Measurements from ENCODE around the gene XXYLT1. TPM values are rescaled to one million over a fixed set of nuclear protein-coding genes. Genes with fewer than 3 reads are reported as not detected.

Gene XXYLT1
- total and polyA plus RNA-seq, 2 of the 8 experiments (the other 6 are each of a cell fraction or from before 2014, with no cell fraction given): 18.9 to 23.8 TPM

GRCh38 chr3:195082811-195083210, 188.1 kb downstream of the XXYLT1 start:
- no peak overlapping the region for H3K9ac ChIP-seq (replicated peaks in 1 of 4; ENCODE audit: extremely low read depth in 1 of 4, low read depth in 3 of 4, low read length in 3 of 4)
- H3K18ac ChIP-seq (ENCODE audit: extremely low read depth, low read length): no peak overlapping the region
- H2BK15ac ChIP-seq (ENCODE audit: low read length): no peak overlapping the region
- H2BK12ac ChIP-seq (ENCODE audit: low read depth, low read length): no peak overlapping the region
- no peak overlapping the region for H3K4ac ChIP-seq (replicated peaks; ENCODE audit: insufficient read length, low read depth, low read length)
- no peaks in the 10 kb centered on the region for H3K36me3 ChIP-seq (ENCODE audit: control insufficient read depth in 2 of 4, insufficient read depth in 4 of 4, low read length in 3 of 4)
- DNase-seq (ENCODE audit: low read depth in 1 of 2, low spot score in 2 of 2) (no peak), FAIRE-seq (no peak)
- no peak overlapping the region for H4K91ac ChIP-seq (replicated peaks; ENCODE audit: insufficient read length, low read length)
- no peak overlapping the region for H3K14ac ChIP-seq (ENCODE audit: insufficient read length)
- no peaks in the 10 kb centered on the region for H3K23me2 ChIP-seq (ENCODE audit: low read depth, low read length)
- H2AK5ac ChIP-seq (ENCODE audit: low read depth, low read length): no peak overlapping the region
- no peaks in the 10 kb centered on the region; a peak in 1 of 7 replicates for H3K27me3 ChIP-seq (replicated peaks in 1 of 4; ENCODE audit: control insufficient read depth in 3 of 4, extremely low read depth in 1 of 4, insufficient read depth in 3 of 4, low read length in 3 of 4)
- H2BK120ac ChIP-seq (replicated peaks; ENCODE audit: low read depth, low read length): no peak overlapping the region
- peaks cover 4% of the 10 kb centered on the region for H3K79me1 ChIP-seq (ENCODE audit: low read depth, low read length)
- no peak overlapping the region for H3K56ac ChIP-seq (replicated peaks; ENCODE audit: insufficient read length, low read depth, low read length)
- no peak overlapping the region for H3K4me2 ChIP-seq (ENCODE audit: insufficient read depth in 1 of 2, low read depth in 2 of 2, low read length in 2 of 2)
- no peak overlapping the region for H4K8ac ChIP-seq (ENCODE audit: extremely low read depth, insufficient read depth, low read length)
- POLR2A ChIA-PET (ENCODE audit: partially characterized antibody): no interaction called here
- peaks cover 0 to 31% (median 19%) of the 10 kb centered on the region in 4 experiments; a peak in 6 of 7 replicates for H3K4me1 ChIP-seq (replicated peaks in 1 of 4; ENCODE audit: control insufficient read depth in 3 of 4, insufficient read depth in 4 of 4, low read length in 3 of 4)
- H3K23ac ChIP-seq (ENCODE audit: insufficient read length): no peak overlapping the region
- peaks cover 0 to 2% of the 10 kb centered on the region in 2 experiments; a peak in 1 of 4 replicates for H3K79me2 ChIP-seq (ENCODE audit: control insufficient read depth in 1 of 2, insufficient read depth in 2 of 2, low read length in 2 of 2)
- no peak overlapping the region for H2AFZ ChIP-seq (ENCODE audit: low read length)
- CTCF ChIA-PET (ENCODE audit: partially characterized antibody): interaction anchor here (1.1 kb wide), 1 partner anchor 32 kb away, joined by 3 read pairs; no protein-coding TSS in a partner anchor
- no peaks in the 10 kb centered on the region for H3K9me3 ChIP-seq (ENCODE audit: insufficient read depth in 2 of 2, low read depth in 1 of 2, low read length in 1 of 2)
- H3K4me3 ChIP-seq (ENCODE audit: extremely low read depth in 1 of 4, insufficient read depth in 2 of 4, low read depth in 3 of 4, low read length in 4 of 4): no peak overlapping the region
- no peak overlapping the region for H4K5ac ChIP-seq (ENCODE audit: insufficient read length, low read depth, low read length)
- H2BK20ac ChIP-seq (ENCODE audit: low read length): no peak overlapping the region
- WGBS, 2 experiments (ENCODE audit: extremely low coverage in 1 of 2, insufficient coverage in 1 of 2, insufficient read length in 1 of 2, insufficient replicate concordance in 2 of 2, low coverage in 1 of 2, low lambda C conversion rate in 2 of 2, missing lambda C conversion rate in 1 of 2): 89% methylated on average over 8 of the region's 10 CpGs; no CpG with 5 or more reads in 1 of the 2 experiments
- H3K27ac ChIP-seq (ENCODE audit: low read depth, low read length): no peak overlapping the region
- H4K20me1 ChIP-seq (replicated peaks in 1 of 2; ENCODE audit: control insufficient read depth in 1 of 2, insufficient read depth in 2 of 2, low read length in 2 of 2): peaks cover 1 to 4% of the 10 kb centered on the region in 2 experiments
- H2BK5ac ChIP-seq (ENCODE audit: low read depth, low read length): no peak overlapping the region
- TF ChIP-seq HDAC6 (IDR thresholded peaks at IDR 0.05; ENCODE audit: low read depth, low read length) (no peak), POLR2AphosphoS5 (IDR thresholded peaks at IDR 0.05; ENCODE audit: low read depth, low read length) (no peak), ATF3 (IDR thresholded peaks at IDR 0.05; ENCODE audit: insufficient read depth, low read depth, low read length) (no peak), GABPA (IDR thresholded peaks at IDR 0.05; ENCODE audit: borderline replicate concordance, insufficient read depth, low read length) (no peak), SIN3A (conservative IDR thresholded peaks at IDR 0.05 in 1 of 2, IDR thresholded peaks at IDR 0.05 in 1 of 2; ENCODE audit: low read depth in 1 of 2, low read length in 2 of 2) (no peak), CEBPB (IDR thresholded peaks at IDR 0.05; ENCODE audit: low read depth, low read length) (no peak), CTCF (IDR thresholded peaks at IDR 0.05; ENCODE audit: control extremely low read depth in 1 of 3, insufficient read depth in 1 of 3, low read depth in 1 of 3, low read length in 3 of 3) (no peak), RXRA (IDR thresholded peaks at IDR 0.05; ENCODE audit: insufficient read depth, low read depth, low read length) (no peak), RAD21 (IDR thresholded peaks at IDR 0.05 in 1 of 2, conservative IDR thresholded peaks at IDR 0.05 in 1 of 2; ENCODE audit: low read depth in 2 of 2, low read length in 2 of 2) (no peak)
